Activated CD4-positive, alpha-beta T cell treated with anti-CD3 and anti-CD28 coated beads for 1 hour (primary cell): ENCODE measurements around the gene SUGP2.
"Not testable (repeated sequence)": the region's sequence is repeated elsewhere in the genome, so short reads cannot be mapped to it uniquely, and the experiment has no call there.

Experiments
- DNase-seq: peaks from one replicate; pipeline ENCODE4 v3.0.0-alpha.2; 2020

SUGP2 gene

DNA sequence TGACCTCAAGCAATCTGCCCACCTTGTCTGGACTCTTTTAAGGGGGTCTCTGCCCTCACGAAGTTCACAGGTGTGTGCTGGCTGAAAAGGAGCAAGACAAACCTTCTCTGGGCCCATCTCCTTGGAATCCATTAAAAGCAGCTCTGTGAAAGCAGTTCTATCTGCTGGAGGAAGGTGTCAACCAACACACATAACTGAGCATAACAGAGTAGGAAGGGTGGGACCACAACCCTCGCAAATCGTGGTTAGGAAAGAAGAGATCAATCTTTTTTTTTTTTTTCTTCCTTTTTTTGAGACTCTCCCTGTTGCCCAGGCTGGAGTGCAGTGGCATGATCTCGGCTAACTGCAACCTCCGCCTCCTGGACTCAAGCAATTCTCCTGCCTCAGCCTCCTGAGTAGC is 1.4 kb downstream of the SUGP2 start:
- no peak for DNase-seq

DNA sequence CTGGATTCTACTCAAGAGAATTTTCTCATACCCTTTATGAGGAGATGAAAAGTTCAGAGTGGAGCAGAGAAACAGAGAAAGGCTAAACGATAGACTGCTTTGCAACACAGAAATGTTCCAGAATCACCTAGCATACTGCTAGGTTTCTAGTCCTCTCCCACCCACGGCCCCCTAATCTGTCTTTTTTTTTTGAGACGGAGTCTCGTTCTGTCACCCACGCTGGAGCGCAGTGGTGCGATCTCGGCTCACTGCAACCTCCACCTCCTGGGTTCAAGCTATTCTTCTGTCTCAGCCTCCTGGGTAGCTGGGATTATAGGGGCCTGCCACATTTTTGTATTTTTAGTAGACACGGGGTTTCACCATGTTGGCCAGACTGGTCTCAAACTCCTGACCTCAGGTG is 4.8 kb downstream of the SUGP2 start:
- DNase-seq, result no peak

DNA sequence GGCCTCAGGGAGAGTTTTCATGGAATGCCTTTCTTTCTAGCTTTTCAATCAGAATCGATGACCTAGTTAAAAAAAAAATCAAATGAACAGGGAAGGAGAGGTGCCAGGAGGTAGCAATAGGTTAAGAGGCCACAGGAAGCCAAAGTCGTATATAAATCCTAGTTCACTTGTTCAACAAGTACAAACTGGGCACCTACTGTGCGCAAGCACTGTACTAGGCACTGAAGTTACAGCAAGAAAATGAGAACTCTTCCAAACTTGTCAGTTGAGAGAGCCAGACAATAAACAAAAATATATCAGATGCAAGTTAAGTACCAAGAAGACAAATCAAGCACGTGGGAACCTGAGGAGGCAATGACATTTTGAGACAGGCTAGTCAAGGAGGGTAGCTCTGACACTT is 6.1 kb downstream of the SUGP2 start:
- DNase-seq, result no peak

DNA sequence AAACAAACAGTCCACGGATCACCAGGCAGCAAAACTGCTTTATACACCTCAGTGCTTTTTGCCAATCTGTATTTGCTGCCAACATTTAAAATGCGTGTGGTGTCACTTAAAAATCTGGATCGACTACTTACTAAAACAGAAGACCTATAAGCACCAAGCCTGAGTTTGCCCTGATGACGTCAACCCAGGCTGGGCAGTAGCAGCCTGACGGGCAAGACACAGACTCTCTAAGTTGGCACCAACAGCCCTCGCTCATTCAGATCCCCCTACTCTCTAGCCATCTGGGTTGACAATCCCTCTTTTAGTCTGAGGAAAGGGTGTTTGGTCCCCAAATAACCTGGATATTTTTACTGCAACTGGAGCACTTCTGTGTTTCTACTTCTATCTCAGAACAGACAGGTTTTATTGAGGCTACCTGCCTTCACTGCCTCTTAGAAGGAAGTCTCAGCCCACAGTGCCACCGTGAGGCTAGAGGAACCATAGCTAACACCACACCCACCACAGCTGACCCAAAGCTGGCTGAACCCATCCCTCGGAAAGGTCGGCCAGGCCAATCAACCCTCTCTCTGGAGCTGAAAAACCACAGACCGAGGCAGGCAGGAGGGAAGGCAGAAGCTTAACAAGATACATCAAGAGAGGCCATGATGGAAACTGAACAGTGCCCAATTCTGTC is 6.9 kb downstream of the SUGP2 start:
- no peak for DNase-seq

DNA sequence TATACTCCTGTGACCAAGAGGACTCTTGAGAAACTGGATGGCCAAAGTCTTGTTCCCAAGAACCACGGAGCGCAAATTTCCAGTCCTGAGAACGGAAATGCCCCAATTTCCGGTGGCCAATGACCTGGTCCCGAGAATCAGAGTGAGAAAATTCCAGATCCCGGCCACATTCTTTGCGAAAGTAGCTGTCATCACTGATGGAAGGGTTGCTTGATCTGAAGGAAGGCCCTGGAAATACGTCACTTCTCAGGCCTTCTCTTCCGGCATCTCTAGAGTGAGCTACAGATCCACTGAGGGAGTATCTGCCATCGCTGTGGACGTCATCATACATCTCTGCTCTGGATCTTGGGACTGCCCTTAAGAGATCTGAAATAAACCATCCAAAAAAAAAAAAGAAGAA is 7.5 kb downstream of the SUGP2 start:
- DNase-seq, result no peak

DNA sequence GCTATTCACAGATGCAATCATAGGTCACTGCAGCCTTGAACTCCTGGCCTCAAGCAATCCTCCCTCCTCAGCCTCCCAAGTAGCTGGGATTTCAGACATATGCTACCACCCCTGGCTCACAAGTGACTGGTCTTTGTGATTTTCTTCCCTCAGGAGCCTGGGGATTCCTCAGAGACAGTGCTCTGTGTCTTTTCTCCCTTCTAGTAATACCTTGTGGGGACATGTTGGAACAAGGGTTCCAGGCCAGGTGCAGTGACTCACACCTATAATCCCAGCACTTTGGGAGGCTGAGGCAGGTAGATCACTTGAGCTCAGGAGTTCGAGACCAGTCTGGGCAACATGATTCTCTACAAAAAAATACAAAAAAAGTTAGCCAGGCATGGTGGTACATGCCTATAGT is 9.9 kb downstream of the SUGP2 start:
- not testable (repeated sequence) for DNase-seq

DNA sequence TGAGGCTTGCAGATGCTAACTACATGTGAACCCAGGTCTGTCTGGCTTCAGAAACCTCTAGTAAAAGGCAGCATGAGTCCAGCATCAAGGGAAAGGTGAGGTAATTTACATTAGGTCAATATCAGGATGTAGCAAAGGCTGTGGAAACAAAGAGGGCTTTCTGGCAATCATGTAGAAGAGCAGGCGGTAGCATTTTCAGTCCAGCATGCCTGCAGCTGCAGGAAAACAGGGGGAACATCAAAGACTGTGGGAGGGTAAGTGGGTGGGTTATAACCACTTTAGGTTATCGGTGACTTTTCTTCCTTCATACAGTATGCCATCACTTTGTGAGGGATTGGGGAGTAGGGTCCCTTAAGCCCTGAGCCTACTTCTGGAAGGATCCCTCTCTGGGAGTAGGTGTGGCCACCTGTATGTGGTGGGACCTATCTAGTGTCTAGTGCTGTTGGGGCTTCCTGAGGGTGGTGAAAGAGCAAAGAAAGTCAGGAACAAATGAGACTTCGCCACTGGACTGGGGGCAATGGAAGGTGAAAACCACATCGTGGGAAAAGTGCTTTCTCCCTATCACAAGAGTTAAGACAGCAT is 10.8 kb downstream of the SUGP2 start:
- DNase-seq, result no peak

DNA sequence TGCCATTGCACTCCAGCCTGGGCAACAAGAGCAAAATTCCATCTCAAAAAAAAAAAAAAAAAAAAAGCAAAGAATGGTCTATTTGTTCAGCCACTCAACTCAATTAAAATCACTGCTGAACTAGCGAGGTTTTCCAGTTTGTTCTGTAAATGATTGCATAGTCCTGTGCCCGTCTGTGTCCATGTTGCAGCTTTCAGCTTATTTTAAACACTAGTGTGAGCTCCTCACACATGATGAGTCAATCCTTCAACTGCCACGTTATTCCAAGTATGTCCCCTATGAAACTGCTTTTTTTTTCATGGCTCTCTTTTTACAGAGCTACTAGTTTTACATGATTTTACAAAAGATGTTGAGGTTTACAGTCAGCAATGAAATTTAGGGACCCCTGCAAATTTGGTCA is 12.2 kb downstream of the SUGP2 start:
- DNase-seq, result no peak

DNA sequence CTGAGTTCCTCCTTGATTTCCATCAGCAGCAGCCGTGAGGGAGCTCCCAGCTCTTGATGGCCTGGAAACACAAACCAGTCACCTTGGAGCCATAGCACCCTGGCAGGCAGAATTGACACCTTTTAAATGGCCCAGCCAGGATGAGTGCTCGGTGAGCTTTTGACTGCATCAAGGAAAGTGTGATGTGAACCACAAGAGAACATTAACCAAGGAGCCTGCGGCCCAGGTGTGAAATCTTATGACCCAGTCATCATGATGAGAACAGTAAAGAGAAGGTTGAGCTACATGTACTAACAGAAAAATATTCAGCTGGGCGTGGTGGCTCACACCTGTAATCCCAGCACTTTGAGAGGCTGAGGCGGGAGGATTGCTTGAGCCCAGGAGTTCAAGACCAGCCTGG is 22.8 kb downstream of the SUGP2 start:
- DNase-seq, result no peak

DNA sequence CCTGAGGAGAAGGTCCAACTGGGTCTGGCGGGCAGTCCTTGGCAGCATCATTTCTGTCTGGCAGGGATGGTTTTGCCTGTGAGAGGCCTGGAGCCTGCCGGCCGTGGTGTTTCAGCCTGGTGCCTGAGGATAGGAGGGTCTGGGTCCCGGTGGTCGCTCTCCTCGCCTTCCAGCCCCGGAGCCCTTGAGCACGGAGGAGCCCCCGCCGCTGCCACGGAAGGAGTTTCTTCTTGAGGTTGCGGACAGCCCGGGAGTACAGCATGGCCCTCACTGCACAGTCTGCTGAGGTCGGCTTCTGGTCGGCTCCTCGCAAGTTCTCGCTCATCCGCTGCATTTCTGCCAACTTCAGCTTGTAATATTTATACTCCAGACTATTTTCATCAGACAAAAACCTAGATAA is 23.4 kb downstream of the SUGP2 start:
- DNase-seq, result no peak

DNA sequence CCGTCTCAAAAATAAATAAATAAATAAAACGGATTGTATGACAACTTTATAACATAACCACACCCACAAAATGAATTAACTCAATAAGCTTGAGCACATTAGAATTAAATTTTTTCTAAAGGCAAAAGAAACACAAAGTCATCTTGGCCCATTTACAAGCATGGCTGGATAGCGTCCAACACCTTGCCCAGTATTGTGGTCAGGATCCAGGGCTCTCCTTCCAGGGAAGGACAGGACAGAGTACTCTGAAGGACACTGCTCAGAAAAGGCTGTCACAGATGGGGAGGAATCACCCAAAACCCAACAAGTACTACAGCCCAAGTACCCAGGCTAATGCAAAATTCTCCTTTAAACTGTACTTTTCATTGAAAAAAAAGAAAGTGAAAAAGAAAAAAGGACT is 27.1 kb downstream of the SUGP2 start:
- DNase-seq, result no peak

DNA sequence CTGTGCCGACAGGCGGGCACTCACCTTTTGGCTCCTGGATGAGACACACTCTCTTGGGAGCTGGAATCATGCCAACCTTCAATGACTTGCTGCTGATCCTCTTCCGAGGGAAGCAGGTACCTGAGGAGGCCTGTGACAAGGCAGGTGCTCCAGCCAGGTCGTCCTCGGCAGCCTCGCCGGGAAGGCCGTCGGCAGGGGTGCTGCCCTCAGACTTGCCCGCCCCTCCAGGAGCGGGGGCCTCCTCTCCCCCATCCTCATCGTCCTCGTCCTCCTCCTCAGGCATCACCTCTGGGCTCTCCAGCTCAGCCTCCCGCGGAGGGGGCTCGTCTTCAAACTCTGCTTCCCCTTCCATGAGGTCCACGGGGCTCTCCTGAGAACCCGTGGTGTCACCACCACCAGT is 29.2 kb downstream of the SUGP2 start:
- DNase-seq, result no peak

DNA sequence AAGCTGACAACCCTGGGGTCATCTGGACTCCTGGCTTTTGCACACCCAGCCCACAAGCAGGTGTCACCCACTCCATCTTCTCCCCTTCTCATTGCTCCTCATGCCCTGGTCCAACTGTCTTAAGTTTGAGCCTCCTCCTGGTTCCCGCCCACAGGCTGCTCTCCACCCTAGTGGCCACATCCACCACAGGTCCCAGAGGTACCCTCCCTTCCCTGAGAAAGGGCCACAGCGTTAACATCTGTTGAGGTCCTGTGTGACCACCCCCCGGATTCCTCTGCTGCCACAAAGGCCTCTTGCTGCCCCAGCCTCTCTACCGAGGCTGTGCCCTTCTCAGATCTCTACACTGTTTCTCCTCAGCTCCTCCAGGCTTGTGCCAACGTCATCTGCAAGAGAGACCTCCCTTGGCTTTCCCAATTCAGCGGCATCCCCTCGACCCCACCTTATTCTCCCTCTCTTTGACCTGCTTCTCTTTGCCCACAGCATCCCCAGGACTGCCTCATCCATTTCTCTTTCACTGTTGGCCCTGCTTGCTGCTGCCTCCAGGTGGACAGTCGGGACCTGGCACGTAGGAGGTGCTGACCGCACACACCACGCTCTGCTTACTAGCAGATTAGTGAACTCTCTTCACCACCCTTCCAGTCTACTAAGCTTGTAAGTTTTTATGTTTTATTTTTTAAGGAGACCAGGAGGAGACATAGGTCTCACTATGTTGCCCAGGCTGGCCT is 33.3 kb downstream of the SUGP2 start:
- no peak for DNase-seq

DNA sequence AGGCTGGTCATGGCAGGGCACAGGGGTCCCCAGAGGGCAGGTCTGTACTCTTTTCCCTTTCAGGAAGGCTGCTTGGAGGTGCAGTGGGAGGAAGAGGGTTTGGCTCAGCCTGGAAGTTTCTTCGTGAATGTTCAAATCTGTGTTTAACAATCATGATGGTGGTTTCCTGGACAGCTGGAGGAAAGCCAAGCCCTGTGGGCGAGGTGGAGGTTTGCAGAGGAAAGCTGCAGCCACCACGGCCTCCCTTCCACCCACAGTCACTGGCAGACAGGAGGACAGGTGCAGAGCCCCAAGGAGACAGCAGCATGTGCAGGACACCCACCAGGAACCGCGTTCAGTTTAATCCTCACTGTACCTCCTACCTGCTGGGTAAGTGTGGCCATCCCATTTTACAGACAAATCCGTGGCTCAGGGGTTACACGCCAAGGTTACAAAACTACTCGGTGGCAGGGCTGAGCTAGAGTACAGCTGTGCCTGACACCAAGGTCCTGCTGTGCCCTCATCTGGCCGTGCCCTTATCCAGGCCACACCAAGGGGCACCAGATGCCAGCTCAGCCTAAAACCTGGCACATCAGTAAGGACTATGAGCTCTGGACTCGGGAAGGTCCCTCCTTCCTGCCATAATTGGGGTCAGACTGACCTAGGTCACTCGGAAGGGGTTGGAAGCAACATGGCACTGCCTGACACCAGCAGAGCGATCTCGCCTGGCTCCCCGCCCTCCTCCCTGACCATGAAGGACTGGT is 34.1 kb downstream of the SUGP2 start:
- DNase-seq, result no peak

DNA sequence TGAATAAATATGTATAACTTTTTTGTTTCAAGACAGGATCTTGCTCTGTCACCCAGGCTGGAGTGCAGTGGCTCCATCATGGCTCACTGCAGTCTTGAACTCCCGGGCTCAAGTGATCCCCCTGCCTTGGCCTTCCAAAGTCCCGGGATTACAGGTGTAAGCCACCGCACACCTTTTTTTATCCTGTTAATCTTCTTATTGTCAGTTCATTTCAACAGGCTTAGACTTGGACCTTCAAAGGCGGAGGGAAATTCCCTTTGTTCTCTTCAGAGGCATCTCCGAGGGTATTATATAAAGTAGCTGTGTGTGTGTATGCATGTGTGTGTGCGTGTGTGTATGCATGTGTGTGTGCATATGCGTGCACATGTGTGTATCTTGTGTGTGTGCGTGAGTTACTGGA is 35.0 kb downstream of the SUGP2 start:
- no peak for DNase-seq

DNA sequence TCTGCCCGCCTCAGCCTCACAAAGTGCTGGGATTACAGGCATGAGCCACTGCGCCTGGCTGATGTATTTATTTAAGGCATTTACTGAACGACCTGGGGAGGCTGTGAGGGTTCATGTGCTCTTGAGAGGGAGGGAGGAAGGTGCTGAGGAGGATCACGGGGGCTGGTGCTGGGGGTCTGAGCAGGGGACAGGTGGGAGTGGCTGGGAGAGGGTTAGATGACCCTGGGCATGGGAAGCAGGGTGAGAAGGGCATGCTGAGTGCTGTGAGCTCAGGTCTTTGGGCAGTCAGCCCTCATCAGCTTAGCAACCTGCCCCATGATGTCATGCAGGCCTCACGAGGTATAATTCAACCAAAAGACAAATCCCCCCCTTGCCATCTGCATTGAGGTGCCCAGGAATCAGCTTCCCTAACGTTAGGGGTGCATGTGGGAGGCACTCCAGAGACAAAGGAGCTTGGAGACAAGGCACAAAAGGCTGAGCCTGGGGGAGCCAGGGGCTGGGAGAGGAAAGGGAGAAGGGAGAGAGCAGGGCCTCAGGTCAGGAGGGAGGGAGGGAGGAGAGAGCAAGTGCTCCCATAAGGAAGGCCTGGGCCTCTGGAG is 36.4 kb downstream of the SUGP2 start:
- DNase-seq, result no peak

DNA sequence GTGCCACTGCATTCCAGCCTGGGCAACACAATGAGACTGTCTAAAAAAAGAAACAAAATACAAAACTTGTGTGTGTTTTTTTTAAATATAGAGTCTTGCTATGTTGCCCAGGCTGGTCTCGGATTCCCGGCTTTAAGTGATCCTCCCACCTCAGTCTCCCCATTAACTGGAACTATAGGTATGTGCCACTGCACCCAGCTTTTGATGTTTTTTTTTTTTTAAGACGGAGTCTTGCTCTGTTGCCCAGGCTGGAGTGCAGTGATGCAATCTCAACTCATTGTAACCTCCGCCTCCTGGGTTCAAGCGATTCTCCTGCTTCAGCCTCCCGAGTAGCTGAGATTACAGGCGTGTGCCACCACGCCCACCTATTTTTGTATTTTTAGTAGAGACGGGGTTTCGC is 37.0 kb downstream of the SUGP2 start:
- no peak for DNase-seq

DNA sequence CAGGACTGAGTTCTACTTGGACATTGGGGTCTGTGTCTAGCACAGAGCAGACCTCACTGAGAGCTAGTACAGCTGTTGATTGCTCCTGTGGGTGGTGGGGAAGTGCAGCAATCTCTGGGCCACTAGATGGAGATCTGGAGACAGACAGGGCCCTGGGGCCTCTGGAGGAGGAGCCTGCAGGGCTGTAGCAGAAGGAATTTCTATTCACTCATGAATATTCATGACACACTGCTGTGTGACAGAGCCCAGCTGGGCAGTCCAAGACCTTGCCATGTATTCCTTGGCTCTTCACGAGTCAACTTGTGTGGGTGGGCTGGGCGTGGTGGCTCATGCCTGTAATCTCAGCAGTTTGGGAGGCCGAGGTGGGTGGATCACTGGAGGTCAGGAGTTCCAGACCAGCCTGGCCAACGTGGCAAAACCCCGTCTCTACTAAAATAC is 37.5 kb downstream of the SUGP2 start:
- no peak for DNase-seq

DNA sequence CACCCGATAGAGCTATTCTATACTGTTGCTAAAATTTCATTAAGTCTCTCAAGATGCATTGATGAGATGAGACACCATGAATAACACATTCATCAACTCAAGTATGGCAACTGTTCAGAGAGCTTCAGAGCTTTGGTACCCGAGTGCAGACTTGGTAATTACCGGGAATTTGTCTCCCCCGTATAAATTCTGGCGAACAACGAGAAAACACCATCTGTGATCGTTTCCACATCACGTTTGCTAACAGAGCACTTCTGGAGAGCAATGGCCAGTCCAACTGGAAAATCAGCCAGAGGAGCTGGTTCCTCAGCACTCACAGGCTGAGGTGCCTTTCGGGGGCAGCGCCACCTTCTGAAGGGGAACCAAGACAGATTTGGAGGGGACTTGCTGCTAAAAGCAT is 40.2 kb downstream of the SUGP2 start:
- DNase-seq, result no peak

DNA sequence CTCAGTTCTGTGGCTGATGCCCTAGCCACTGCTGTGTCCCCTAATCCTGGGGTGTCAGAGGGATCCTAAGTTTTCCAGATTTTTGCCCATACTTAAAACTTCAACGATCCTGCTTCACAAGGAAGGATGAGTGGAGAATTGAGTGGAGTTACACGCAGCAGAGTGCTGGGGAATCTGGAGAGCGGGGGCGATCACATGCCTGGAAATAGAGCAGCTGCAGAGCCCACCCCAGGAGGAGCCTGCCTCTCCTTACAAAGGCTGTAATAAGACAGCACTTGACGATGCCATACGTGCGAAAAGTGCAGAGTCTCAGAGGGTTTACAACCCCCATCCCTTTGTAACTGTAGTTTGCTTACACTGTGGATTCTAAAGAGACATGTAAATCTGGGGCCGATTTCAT is 40.6 kb downstream of the SUGP2 start:
- DNase-seq, result no peak

DNA sequence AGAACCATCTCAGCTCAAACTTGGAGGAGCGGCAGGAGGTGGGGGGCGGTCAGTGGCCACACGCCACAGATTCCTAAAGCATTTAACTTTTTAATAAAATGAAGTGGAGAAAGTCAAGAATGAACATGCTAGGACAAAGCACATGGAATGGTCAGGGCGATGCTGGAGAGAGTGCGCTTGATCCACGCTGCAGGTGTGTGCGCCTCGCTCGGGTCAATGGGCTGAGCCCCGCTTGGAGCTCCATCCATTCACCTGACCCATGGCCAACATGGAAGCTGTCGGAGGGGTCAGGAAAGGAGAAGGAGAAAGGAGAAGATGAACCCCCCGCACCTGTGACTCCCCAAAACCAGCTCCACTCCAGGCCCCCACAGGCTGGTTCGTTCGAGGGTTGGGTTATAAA is 41.8 kb downstream of the SUGP2 start:
- DNase-seq, result no peak

DNA sequence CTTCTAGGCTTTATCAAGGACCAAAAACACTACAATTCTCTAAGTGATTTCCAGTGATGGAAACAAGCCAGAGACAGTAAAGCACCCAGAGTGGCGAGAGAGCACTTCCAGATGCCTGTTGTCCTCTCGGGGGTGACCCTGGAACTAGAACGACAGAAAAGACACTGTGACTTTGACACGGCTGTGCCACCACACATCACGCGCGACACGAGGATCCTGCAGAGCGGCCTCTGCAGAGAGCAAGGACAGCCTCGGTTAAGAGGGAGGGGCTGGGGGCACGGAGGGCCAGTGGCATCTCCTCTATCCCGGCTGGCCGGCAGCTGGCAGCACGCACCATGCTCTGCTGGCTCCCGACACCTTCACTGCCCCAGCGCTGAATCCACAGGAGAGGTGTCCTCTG is 42.3 kb downstream of the SUGP2 start:
- DNase-seq, result no peak

DNA sequence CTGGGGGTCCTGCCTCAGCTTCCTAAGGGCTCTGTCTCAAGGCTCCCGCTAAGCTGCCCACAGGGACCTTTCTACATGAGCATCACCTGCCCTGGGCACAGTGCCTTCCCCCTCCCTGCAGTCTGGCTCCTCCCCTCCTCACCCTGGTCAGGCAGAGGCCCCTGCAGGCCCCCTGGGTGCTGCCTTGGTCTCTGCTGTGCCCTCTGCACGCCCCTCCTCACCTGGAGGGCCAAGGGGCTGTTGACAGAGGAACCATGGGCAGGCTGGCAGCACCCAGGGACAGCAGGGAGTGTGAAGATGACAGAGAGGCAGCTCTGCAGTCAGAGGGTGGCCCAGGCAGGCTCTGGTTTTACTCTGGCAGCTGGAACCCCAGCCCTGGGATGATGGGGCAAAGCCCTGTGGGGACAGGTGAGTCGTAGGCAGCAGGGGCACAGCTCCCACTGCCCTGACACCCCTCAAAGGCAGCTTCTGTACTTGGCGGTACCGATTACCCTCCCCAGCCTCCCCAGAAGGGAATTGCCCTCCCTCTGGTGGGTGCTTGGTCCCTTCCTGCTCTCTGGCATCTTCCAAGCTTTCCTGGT is 43.1 kb downstream of the SUGP2 start:
- DNase-seq, result no peak
